ENCODE results near the gene NLRC3.

NLRC3 gene

DNA sequence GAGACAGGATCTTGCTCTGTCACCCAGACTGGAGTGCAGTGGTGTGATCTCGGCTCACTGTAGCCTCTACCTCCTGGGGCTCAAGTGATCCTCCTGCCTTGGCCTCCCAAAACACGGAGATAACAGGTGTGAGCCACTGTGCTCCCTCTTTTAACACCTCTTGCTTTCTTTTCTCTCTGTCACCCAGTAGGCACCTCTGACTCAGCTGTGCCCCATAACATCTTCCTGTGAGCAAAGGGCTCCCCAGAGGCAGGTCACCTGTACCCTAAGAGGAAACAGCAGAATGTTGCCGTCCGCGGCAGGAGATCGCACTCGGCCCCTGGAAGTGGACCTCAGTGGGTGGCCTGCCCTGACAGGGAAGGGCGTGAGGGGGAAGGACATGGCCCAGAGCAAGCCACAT is 918 bp upstream of the NLRC3 start:
- DNase-seq, result no peak

GRCh38 chr16:3576211-3576610 is 992 bp downstream of the NLRC3 start:
- DNase-seq, result no peak

- no peak for DNase-seq
Measured at GRCh38 chr16:3575491-3575890, 1.7 kb downstream of the NLRC3 start.

DNA sequence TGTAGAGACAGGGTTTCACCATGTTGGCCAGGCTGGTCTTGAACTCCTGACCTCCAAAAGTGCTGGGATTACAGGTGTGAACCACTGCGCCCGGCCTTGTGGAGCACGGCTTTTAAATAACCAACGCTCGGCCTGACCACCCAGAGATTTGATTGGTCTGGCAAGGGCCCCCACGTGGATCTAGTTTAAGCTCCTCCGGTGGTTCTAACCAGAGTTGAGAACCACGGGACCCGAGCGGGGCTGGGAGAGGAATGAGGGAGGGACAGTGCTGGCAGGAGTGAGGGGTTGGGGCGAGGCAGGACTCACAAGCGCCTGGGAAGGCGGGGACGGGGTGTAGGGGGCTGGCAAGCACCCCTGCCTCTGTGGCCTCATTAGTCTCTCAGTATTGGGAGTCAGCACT is 3.0 kb downstream of the NLRC3 start:
- DNase-seq, result no peak

GRCh38 chr16:3573146-3573815 is 3.9 kb downstream of the NLRC3 start:
- no peak for DNase-seq

DNA sequence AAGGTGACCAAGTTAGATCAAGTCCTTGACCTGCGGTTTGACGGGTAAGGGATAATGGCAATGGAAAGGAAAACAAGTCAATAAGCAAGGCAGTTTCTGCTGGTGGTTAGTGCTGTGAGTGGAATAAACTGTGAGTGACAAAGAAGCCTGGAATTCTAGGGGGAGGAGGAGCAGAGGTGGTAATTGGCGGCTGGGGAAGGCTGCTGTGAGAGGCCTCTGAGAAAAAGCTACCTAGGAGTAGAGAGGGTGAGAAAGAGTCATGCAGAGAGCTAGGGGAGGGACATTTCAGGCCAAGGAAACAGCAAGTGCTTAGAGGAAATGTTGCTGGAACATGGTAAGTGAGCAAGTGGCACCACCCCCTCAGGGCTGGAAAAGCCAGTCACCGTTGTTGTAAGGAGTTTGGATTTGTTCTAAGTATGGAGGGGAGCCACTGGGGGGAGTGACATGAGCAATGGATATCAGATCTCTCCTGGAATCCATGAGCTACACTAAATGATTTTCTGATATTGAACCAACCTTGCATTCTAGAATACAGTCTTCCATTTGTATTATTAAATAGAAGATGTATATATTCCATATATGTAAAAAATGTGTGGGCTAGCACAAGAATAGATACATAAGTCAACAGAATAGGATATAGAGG is 6.7 kb downstream of the NLRC3 start:
- DNase-seq, result no peak

DNA sequence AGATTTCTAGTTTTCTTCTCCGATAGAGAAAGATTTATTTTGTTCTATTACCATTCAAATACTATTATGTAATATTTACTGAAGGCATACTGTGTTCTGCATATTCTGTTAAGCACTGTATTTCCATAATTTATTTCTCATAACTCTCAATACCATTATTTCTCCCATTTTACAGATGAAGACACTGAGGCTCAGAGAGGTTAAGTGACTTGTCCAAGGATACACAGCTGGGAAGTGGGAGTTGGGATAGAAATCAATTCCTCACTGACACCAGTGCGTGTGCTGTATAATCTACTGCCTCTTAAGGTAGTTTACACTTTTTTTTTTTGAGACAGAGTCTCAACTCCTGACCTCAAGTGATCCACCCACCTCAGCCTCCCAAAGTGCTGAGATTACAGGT is 7.4 kb downstream of the NLRC3 start:
- DNase-seq, result no peak

DNA sequence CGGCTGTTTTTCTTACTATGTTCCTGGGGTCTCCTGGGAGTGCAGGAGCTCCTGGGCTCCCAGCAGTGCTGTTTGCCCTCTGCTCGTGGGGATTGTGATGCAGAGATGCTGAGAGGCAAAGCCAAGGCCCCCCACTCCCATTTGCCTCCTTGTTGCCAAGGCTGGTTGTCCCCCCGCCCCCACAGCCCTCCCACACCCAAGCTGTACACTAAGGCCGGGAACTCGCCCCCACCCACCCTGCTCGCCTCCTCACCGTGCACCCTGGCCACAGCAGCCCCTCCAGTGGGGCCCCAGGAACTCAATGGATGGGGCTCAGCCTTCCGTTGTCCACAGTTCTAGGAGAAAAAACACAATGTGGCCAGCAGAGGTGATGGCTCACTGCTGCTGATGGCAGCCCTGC is 10.2 kb downstream of the NLRC3 start:
- DNase-seq, result no peak

- no peak for DNase-seq
Measured at GRCh38 chr16:3564889-3565141, 12.4 kb downstream of the NLRC3 start.

GRCh38 chr16:3564130-3564888 is 12.9 kb downstream of the NLRC3 start:
- DNase-seq, result no peak

GRCh38 chr16:3562914-3563480 is 14.2 kb downstream of the NLRC3 start:
- no peak for DNase-seq

DNA sequence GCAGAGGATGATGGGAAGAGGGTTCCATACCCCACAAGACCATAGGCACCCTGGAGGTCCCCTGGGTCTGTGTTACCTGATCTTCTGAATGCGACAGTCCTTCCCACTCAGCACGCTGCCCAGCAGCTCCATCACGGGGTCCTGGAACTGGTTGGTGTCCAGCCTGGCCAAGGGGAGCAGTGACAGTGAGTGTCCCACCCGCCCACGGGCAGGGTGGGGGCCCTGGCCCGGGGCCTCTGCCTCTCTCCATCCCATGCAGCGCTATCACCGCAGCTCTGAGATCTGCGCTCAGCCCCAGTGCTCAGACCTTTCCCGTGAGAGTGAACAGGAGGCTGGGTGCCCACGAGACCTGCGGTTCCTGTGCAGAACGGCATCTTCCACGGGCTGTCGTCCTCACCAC is 15.6 kb downstream of the NLRC3 start:
- no peak for DNase-seq

- no peak for DNase-seq
Measured at GRCh38 chr16:3554351-3554928, 22.8 kb downstream of the NLRC3 start.

GRCh38 chr16:3553138-3553923 is 23.9 kb downstream of the NLRC3 start:
- peak; percentile 3 for DNase-seq

DNA sequence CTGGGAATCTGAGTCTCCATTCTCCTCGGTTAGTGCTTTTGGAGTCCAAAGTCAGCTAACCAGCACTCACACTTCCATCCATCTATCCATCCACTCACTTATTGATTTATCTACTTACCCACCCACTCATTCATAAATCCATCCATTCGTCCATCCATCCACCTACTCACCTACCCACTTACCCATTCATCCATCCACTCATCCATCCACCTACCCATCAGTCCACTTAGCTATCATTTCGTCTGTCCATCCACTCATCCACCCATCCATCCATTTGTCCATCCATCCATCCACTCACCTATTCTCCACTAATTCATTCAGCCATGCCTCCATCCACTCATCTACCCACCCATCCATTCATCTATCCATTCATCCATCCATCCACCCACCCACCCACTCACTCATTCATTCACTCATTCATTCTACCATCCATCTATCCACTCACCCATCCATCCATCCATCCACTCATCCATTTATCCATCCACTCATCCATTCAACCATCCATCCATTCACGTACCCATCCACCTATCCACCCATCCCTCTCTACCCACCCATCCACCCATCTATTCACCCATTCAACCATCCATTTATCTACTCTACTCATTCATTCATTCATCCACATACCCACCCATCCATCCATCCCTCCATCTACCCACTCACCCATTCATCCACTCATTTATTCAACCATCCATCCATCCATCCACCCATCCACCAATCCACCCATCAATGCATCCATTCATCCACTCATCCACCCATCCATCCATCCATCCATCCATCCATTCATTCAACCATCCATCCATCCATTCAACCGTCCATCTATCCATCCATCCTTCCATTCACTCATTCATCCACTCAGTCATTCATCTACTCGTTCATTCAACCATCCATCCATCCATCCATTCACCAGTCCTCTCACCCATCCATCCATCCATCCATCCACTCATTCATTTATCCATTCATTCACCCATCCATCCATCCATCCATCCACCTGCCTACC is 26.1 kb downstream of the NLRC3 start:
- DNase-seq, result no peak

GRCh38 chr16:3549906-3550305 is 27.3 kb downstream of the NLRC3 start:
- DNase-seq, result no peak

DNA sequence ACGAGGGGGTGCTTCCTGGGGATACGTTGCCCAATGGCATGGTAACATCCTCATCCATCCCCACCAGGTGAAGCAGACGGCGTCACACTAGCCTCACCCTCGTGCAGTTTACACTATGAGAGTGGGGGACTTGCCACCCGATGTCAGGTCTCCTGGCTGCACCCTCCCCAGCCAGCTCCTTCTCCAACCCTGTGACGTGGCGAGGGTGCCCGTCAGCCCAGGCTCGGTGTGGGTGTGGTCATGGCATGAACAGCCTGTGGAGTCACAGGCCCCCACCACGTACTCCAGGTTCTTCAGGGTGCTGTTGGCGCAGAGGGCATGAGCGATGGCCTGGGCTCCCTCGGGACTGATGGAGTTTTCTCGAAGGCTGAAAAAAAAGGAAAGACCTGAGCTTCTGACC is 28.3 kb downstream of the NLRC3 start:
- DNase-seq, result no peak

DNA sequence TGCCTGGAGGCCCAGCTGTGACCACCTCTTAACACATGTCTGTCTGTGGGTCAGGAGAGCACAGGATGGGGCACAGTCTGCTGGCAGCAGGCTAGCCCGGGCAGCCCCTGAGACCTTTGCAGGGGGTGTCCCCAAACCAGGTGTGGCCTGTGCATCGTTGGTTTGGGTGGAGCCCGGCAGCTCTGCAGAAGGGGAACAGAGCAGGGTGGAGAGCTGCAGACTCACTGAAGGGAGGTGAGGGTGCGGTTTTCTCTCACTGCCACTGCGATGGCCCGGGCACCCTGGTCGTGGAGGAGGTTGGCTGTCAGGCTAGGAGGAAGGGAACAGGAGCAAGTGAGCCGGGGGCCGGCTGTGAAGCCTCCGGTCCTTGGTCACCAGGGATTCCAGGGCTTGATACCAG is 28.8 kb downstream of the NLRC3 start:
- DNase-seq, result no peak

GRCh38 chr16:3546986-3547682 is 30.1 kb downstream of the NLRC3 start:
- no peak for DNase-seq

DNA sequence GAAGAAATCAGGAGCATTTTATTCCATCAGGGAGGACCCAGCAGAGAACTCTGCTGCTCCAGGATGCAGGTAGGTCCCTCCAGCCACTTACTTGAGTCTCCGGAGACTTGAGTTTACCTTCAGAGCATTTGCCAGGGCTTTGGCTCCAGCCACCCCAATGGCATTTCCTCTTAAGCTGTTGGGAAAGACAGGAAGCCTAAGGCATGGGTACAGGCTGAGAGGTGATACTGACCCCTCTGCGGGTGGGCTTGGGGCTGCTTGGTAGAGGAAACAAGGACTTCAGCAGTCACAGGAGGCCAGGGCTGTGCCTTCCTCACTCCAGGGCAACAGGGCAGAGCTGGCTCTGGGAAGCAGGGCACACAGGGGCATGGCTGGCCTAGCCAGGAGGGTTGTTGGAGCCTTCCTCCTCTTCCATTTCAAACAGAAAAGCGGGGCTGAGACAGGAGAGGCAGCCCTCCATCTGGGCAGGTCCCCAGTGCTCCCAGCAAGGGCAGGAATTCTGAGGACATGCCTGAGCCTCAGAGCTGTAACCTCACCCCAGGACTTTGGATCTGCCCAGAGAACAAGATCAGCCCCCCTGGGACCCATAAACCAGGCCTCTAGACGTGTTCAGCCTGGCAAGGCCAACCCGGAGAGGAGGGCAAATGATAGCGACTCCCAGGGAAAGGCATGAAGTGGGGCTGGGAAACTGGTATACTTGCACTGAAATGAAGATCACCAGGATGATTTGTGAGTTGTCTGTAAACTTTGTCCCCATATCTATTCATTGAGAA is 34.4 kb downstream of the NLRC3 start:
- no peak for DNase-seq
